Measurements from ENCODE around the gene NR2F1-AS1. TPM values are rescaled to one million over a fixed set of nuclear protein-coding genes. Genes with fewer than 3 reads are reported as not detected.

NR2F1-AS1 gene
- total RNA-seq, 1 donor from 2014 or later: 19.0 TPM

GRCh38 chr5:93576994-93577853 lies 3.8 kb downstream of the NR2F1-AS1 start:
- peak overlapping the region; percentile 22 for H3K27ac Mint-ChIP-seq
- H3K27me3 Mint-ChIP-seq: peaks cover 76% of the 10 kb centered on the region
- peak overlapping the region; percentile 82 for H3K4me3 Mint-ChIP-seq
- TF ChIP-seq, protein P1, sequence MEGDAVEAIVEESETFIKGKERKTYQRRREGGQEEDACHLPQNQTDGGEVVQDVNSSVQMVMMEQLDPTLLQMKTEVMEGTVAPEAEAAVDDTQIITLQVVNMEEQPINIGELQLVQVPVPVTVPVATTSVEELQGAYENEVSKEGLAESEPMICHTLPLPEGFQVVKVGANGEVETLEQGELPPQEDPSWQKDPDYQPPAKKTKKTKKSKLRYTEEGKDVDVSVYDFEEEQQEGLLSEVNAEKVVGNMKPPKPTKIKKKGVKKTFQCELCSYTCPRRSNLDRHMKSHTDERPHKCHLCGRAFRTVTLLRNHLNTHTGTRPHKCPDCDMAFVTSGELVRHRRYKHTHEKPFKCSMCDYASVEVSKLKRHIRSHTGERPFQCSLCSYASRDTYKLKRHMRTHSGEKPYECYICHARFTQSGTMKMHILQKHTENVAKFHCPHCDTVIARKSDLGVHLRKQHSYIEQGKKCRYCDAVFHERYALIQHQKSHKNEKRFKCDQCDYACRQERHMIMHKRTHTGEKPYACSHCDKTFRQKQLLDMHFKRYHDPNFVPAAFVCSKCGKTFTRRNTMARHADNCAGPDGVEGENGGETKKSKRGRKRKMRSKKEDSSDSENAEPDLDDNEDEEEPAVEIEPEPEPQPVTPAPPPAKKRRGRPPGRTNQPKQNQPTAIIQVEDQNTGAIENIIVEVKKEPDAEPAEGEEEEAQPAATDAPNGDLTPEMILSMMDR (conservative IDR thresholded peaks at IDR 0.05): no peak
- no peak for DNase-seq (ENCODE audit: extremely low spot score, unreplicated experiment)
- no peaks in the 10 kb centered on the region for H3K9me3 Mint-ChIP-seq
- no peaks in the 10 kb centered on the region for H3K36me3 Mint-ChIP-seq
- peaks cover 45% of the 10 kb centered on the region for H3K4me1 Mint-ChIP-seq (ENCODE audit: unreplicated experiment)

- DNase-seq (ENCODE audit: extremely low spot score, unreplicated experiment): no peak
- Mint-ChIP-seq H3K4me3 (peak overlapping the region; percentile 57), H3K36me3 (no peaks in the 10 kb centered on the region), H3K4me1 (ENCODE audit: unreplicated experiment) (peaks cover 45% of the 10 kb centered on the region), H3K9me3 (no peaks in the 10 kb centered on the region), H3K27ac (no peak overlapping the region), H3K27me3 (peaks cover 86% of the 10 kb centered on the region)
- TF ChIP-seq, protein P1 (conservative IDR thresholded peaks at IDR 0.05): no peak
These were observed 5.3 kb downstream of the NR2F1-AS1 start for GRCh38 chr5:93575461-93576414.

DNA sequence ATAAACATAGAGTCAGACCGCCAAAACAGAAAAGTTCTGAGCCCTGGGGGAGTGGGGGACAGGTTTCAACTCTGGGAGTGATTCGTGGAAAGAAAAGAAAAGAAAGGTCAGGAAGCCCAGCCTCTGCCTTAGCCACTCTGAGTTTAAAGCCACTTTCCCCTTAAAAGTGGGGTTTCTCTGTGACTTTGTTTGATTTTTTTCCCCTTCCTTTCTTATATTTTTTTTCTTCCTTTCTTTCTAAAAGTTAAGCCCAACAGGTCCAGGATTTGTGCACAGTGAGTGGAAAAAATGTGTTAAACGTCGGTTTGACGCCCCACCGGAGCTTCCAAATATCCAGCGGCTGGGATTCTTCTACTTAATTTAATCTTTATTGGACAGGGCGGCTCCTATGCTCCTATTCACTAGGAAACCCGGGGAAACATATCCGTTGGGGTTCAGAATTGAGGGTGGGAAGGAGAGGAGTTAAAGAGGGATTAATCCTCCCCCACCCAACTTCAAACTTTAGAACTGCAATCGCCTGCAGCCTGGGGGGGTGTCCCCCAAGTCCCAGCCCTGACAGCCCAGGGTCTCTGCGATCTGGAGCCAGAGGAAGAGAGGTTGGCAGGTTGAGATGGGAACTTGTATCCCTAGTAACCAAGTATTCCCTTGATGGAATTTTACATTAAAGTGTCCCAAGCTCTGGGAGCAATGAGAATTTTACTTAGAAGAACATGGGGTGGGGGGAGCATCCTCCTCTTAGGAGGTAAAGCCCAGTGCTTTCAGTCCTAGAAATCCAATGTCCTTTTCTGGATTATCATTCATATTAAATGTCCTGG lies 6.3 kb downstream of the NR2F1-AS1 start:
- no peak for DNase-seq (ENCODE audit: extremely low spot score, unreplicated experiment)
- TF ChIP-seq, protein P1 (conservative IDR thresholded peaks at IDR 0.05): no peak
- Mint-ChIP-seq H3K9me3 (no peaks in the 10 kb centered on the region), H3K27me3 (peaks cover 84% of the 10 kb centered on the region), H3K27ac (no peak overlapping the region), H3K4me3 (peak overlapping the region; percentile 74), H3K36me3 (no peaks in the 10 kb centered on the region), H3K4me1 (ENCODE audit: unreplicated experiment) (peaks cover 45% of the 10 kb centered on the region)

DNA sequence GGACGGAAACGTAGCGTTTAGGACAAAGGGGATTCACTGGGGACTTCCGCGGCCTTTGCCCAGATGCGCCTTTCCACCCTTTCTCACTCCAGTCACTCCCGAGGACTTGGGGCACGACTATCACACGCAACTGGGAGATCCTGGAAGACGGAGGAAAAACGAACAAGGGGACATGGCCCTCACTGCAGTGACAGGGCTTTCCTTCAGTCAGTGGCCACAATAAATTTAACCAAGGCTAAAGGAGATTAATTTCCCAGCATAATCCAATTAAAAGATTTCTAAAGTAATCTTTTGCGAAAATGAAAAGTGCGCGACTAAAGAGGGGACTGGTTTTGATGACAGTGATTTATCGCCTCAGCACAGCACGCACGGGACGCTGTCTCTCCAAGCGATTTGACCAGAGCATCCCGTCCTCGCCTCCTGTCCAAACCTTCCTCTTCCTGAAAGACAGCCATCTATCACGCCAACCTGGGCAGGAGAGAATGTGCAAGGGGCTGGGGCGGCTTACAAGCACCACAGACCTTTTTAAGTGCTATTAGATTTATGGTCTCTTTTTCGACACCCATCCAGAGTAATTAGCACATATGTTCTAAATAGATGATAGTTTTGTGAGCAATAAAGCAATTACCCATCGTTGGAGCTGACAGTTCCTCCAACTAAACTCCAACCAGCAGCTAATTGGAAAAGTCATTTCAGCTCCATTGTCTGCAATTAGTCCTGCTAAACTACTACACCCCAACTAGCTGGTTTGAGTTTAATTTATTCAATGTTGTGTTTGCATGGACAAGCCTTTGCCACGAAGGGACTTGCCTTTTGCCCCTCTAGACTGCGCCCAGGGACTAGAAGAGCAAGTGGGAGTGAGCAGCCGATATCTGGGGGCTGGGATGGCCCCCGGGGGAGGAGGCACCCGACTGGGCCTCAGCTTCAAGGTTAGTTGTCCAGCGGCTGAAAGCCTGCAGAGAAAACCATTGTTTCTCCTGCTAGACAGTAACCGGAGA lies 7.4 kb downstream of the NR2F1-AS1 start:
- no peak for DNase-seq (ENCODE audit: extremely low spot score, unreplicated experiment)
- H3K27me3 Mint-ChIP-seq: peaks cover 91% of the 10 kb centered on the region
- H3K4me3 Mint-ChIP-seq: peak overlapping the region; percentile 74
- H3K4me1 Mint-ChIP-seq (ENCODE audit: unreplicated experiment): peaks cover 54% of the 10 kb centered on the region
- TF ChIP-seq, protein P1 (conservative IDR thresholded peaks at IDR 0.05): no peak
- H3K27ac Mint-ChIP-seq: peak overlapping the region; percentile 42
- H3K36me3 Mint-ChIP-seq: no peaks in the 10 kb centered on the region
- no peaks in the 10 kb centered on the region for H3K9me3 Mint-ChIP-seq

Measured in type B pancreatic cell (in vitro differentiated cells).